Activated T-helper 17 cell treated with anti-CD3 and anti-CD28 coated beads, Interleukin-2, amount 50 U/mL, for 72 hours (primary cell): ENCODE results near the gene USP47. TPM values are rescaled to one million over a fixed set of nuclear protein-coding genes. Genes with fewer than 3 reads are reported as not detected.

Experiments
- ATAC-seq: fragments of 150-1000 bp; cut with Tn5 transposase; replicated peaks from 2 replicates; pipeline ENCODE4 v1.10.0; 2021; ENCODE audit warnings: mild to moderate bottlenecking, moderate library complexity
- H3K27ac Mint-ChIP-seq: one replicate; pipeline ENCODE4 v1.8.0; 2022; ENCODE audit warnings: mixed read lengths
- H3K27me3 Mint-ChIP-seq: one replicate; pipeline ENCODE4 v1.8.0; 2022; ENCODE audit warnings: mixed read lengths
- H3K36me3 Mint-ChIP-seq: one replicate; pipeline ENCODE4 v1.8.0; 2022; ENCODE audit warnings: low read depth, mild to moderate bottlenecking, mixed read lengths
- H3K4me1 Mint-ChIP-seq: one replicate; pipeline ENCODE4 v1.8.0; 2022; ENCODE audit warnings: mixed read lengths
- H3K4me3 Mint-ChIP-seq: one replicate; pipeline ENCODE4 v1.8.0; 2022; ENCODE audit warnings: mild to moderate bottlenecking, mixed read lengths
- H3K9me3 Mint-ChIP-seq: one replicate; pipeline ENCODE4 v1.8.0; 2022; ENCODE audit warnings: mixed read lengths
- total RNA-seq, 2 donors: library from RNA; stranded (reverse); gene quantifications; one replicate each; pipeline ENCODE4 v1.2.3, GENCODE V29; 2022

The USP47 gene
- total RNA-seq, 2 donors from 2014 or later: 37.1 to 58.2 TPM

- H3K27me3 Mint-ChIP-seq: no peaks in the 10 kb centered on the region
- no peak overlapping the region for H3K4me3 Mint-ChIP-seq
- no peak overlapping the region for H3K27ac Mint-ChIP-seq
- no peaks in the 10 kb centered on the region for H3K9me3 Mint-ChIP-seq
- ATAC-seq: no peak
- H3K36me3 Mint-ChIP-seq: peaks cover 72% of the 10 kb centered on the region
- peaks cover 3% of the 10 kb centered on the region for H3K4me1 Mint-ChIP-seq
These were observed 75.2 kb downstream of the USP47 start for GRCh38 chr11:11916981-11917399.

- Mint-ChIP-seq H3K36me3 (peaks cover 86% of the 10 kb centered on the region), H3K27me3 (no peaks in the 10 kb centered on the region), H3K9me3 (no peaks in the 10 kb centered on the region), H3K4me3 (no peak overlapping the region), H3K4me1 (peaks cover 17% of the 10 kb centered on the region), H3K27ac (peak overlapping the region; percentile 65)
- no peak for ATAC-seq
These were observed 82.1 kb downstream of the USP47 start for GRCh38 chr11:11923828-11924227.

- ATAC-seq: no peak
- Mint-ChIP-seq H3K27me3 (no peaks in the 10 kb centered on the region), H3K4me1 (peaks cover 12% of the 10 kb centered on the region), H3K36me3 (peaks cover 95% of the 10 kb centered on the region), H3K9me3 (no peaks in the 10 kb centered on the region), H3K4me3 (no peak overlapping the region), H3K27ac (peak overlapping the region; percentile 40)
These were observed 88.1 kb downstream of the USP47 start for GRCh38 chr11:11929920-11930319.

DNA sequence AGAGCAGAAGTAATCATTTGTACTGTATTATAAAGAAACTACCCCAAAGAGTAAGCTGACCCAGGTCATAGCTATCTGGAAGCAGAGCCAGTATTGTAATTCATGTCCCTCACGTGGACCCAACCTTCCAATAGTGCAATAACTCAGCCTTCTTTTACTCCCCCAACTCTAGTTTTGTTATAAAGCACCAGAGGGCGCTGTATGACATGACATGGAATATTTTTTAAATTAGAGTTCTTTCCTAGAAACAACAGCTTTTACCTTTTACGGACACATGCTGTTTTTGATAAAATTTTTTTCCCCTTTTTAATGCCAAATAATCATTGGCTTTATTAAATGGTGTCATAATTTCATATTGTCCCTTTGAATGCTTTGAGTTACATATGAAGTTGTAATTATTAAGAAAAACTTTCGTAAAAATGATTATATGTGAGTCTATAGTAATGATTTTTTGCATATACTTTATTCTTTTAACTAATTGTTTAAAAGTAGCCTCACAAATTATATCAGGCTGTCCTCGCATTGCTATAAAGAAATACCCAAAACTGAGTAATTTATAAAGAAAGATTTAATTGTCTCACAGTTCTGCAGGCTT is 89.8 kb downstream of the USP47 start:
- H3K9me3 Mint-ChIP-seq: no peaks in the 10 kb centered on the region
- H3K4me3 Mint-ChIP-seq: no peak overlapping the region
- H3K27ac Mint-ChIP-seq: no peak overlapping the region
- ATAC-seq: peak; percentile 46
- peaks cover 4% of the 10 kb centered on the region for H3K4me1 Mint-ChIP-seq
- H3K36me3 Mint-ChIP-seq: peaks cover 92% of the 10 kb centered on the region
- no peaks in the 10 kb centered on the region for H3K27me3 Mint-ChIP-seq

GRCh38 chr11:11935536-11935935 is 93.8 kb downstream of the USP47 start:
- ATAC-seq: no peak
- Mint-ChIP-seq H3K4me1 (no peaks in the 10 kb centered on the region), H3K9me3 (no peaks in the 10 kb centered on the region), H3K27ac (no peak overlapping the region), H3K36me3 (peaks cover 97% of the 10 kb centered on the region), H3K4me3 (no peak overlapping the region), H3K27me3 (no peaks in the 10 kb centered on the region)

DNA sequence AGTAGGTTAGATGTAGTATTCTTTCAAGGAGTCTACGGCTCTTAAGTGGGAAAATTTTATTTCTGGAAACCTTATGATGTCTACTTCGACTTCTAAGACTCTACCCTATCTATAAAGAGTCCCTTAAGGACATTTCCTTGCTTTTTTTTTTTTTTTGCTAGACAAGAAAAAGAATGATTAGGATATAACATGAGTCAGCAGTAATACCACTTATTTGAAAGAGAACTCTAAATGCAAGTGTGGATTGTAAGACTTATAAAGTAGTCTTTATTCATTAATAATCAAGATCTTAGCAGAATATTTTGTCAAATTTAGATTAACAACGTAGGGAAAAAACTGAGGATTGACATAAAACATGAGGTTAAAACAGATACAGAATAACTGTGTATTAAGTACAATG is 95.7 kb downstream of the USP47 start:
- no peak overlapping the region for H3K4me3 Mint-ChIP-seq
- H3K36me3 Mint-ChIP-seq: peaks cover 97% of the 10 kb centered on the region
- no peak overlapping the region for H3K27ac Mint-ChIP-seq
- H3K27me3 Mint-ChIP-seq: no peaks in the 10 kb centered on the region
- H3K9me3 Mint-ChIP-seq: no peaks in the 10 kb centered on the region
- ATAC-seq: no peak
- no peaks in the 10 kb centered on the region for H3K4me1 Mint-ChIP-seq

GRCh38 chr11:11937957-11938356 is 96.2 kb downstream of the USP47 start:
- H3K27ac Mint-ChIP-seq: no peak overlapping the region
- no peaks in the 10 kb centered on the region for H3K4me1 Mint-ChIP-seq
- no peak overlapping the region for H3K4me3 Mint-ChIP-seq
- H3K9me3 Mint-ChIP-seq: no peaks in the 10 kb centered on the region
- H3K36me3 Mint-ChIP-seq: peaks cover 97% of the 10 kb centered on the region
- ATAC-seq: no peak
- no peaks in the 10 kb centered on the region for H3K27me3 Mint-ChIP-seq

- no peak overlapping the region for H3K4me3 Mint-ChIP-seq
- ATAC-seq: no peak
- no peaks in the 10 kb centered on the region for H3K27me3 Mint-ChIP-seq
- no peak overlapping the region for H3K27ac Mint-ChIP-seq
- H3K36me3 Mint-ChIP-seq: peaks cover 96% of the 10 kb centered on the region
- no peaks in the 10 kb centered on the region for H3K9me3 Mint-ChIP-seq
- no peaks in the 10 kb centered on the region for H3K4me1 Mint-ChIP-seq
These were observed 98.8 kb downstream of the USP47 start for GRCh38 chr11:11940551-11940950.

DNA sequence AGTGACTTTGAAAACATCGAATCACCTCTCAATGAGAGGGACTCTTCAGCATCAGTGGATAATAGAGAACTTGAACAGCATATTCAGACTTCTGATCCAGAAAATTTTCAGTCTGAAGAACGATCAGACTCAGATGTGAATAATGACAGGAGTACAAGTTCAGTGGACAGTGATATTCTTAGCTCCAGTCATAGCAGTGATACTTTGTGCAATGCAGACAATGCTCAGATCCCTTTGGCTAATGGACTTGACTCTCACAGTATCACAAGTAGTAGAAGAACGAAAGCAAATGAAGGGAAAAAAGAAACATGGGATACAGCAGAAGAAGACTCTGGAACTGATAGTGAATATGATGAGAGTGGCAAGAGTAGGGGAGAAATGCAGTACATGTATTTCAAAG is 100.9 kb downstream of the USP47 start:
- Mint-ChIP-seq H3K36me3 (peaks cover 99% of the 10 kb centered on the region), H3K27me3 (no peaks in the 10 kb centered on the region), H3K9me3 (no peaks in the 10 kb centered on the region), H3K27ac (peak overlapping the region; percentile 6), H3K4me1 (no peaks in the 10 kb centered on the region), H3K4me3 (no peak overlapping the region)
- no peak for ATAC-seq

- Mint-ChIP-seq H3K4me3 (no peak overlapping the region), H3K27ac (no peak overlapping the region), H3K9me3 (no peaks in the 10 kb centered on the region), H3K27me3 (no peaks in the 10 kb centered on the region), H3K4me1 (no peaks in the 10 kb centered on the region), H3K36me3 (peaks cover 99% of the 10 kb centered on the region)
- ATAC-seq: no peak
These were observed 102.7 kb downstream of the USP47 start for GRCh38 chr11:11944444-11944843.

DNA sequence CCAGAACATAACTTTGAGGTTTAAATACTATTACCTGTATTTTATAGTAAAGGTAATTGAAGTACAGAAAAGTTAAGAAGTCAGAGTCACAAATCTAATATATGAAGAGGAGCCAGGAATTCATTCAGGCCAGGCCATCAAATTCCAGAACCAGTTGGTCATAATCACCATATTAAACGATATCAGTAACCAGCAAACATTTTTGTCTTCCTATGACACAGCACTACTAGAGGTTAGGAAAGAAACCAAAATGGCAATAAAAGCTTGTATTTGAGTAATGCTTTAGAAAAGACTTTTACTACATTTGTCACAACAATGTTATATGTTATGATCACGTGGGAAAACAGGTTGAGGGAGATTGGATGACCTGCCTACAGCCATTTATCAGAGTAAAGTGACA is 104.4 kb downstream of the USP47 start:
- no peak for ATAC-seq
- Mint-ChIP-seq H3K27me3 (no peaks in the 10 kb centered on the region), H3K9me3 (no peaks in the 10 kb centered on the region), H3K4me3 (no peak overlapping the region), H3K27ac (no peak overlapping the region), H3K36me3 (peaks cover 99% of the 10 kb centered on the region), H3K4me1 (no peaks in the 10 kb centered on the region)

DNA sequence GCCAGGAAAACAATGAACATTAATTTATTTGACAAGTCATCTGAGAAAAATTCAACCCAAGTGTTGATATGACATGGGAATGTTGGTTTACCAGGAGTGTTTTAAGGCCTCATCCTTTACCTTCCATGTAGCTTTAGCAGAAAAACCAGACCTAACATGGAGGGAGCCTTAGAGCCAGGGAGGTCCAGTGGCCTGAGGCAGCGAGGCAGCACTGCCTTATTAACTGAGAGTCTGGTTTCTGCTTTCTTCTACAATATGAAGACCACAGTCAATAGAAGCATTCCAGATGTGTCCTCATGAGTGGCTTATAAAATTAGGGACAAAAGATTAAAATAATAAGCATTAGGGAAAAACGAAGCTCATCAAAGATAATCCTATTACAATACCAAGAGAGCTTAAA is 105.1 kb downstream of the USP47 start:
- no peak overlapping the region for H3K4me3 Mint-ChIP-seq
- H3K9me3 Mint-ChIP-seq: no peaks in the 10 kb centered on the region
- H3K27ac Mint-ChIP-seq: no peak overlapping the region
- no peak for ATAC-seq
- peaks cover 99% of the 10 kb centered on the region for H3K36me3 Mint-ChIP-seq
- no peaks in the 10 kb centered on the region for H3K4me1 Mint-ChIP-seq
- H3K27me3 Mint-ChIP-seq: no peaks in the 10 kb centered on the region

GRCh38 chr11:11947825-11948224 is 106.1 kb downstream of the USP47 start:
- no peak overlapping the region for H3K4me3 Mint-ChIP-seq
- no peaks in the 10 kb centered on the region for H3K9me3 Mint-ChIP-seq
- no peaks in the 10 kb centered on the region for H3K27me3 Mint-ChIP-seq
- no peak overlapping the region for H3K27ac Mint-ChIP-seq
- H3K4me1 Mint-ChIP-seq: no peaks in the 10 kb centered on the region
- no peak for ATAC-seq
- H3K36me3 Mint-ChIP-seq: peaks cover 99% of the 10 kb centered on the region

DNA sequence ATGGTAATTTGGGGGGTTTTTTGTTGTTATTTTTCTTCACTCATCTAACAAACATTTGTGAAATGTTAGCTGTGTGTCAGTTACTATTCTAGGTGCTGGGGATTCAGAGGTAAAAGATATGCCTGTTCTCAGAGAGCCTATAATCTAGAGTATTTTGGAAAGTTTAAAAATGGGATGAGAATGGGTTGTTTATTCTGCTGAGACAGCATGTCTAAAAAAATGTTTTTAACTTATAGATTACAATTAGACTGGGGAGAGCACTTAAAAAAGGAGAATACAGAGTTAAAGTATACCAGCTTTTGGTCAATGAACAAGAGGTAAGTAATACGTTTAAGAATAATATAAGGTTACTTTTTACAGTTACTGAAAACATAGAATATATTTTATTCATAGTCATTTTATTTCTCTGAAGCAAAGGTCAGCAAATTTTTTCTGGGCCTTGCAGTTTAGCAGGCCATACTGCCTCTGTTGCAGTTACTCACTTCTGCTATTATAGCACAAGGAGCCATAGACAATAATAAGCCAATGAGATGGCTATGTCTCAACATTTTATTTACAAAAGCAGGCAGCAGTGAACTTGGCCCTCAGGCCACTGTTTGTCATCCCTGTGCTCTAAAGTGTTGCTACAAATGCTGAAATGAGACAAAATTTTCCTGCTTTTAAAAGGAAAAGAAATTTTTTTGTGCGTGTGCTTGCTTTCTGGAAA is 106.6 kb downstream of the USP47 start:
- ATAC-seq: no peak
- no peaks in the 10 kb centered on the region for H3K9me3 Mint-ChIP-seq
- H3K36me3 Mint-ChIP-seq: peaks cover 99% of the 10 kb centered on the region
- H3K4me3 Mint-ChIP-seq: no peak overlapping the region
- no peaks in the 10 kb centered on the region for H3K4me1 Mint-ChIP-seq
- no peak overlapping the region for H3K27ac Mint-ChIP-seq
- no peaks in the 10 kb centered on the region for H3K27me3 Mint-ChIP-seq

- H3K4me1 Mint-ChIP-seq: no peaks in the 10 kb centered on the region
- no peaks in the 10 kb centered on the region for H3K9me3 Mint-ChIP-seq
- no peak overlapping the region for H3K27ac Mint-ChIP-seq
- H3K4me3 Mint-ChIP-seq: no peak overlapping the region
- peaks cover 100% of the 10 kb centered on the region for H3K36me3 Mint-ChIP-seq
- no peak for ATAC-seq
- no peaks in the 10 kb centered on the region for H3K27me3 Mint-ChIP-seq
These were observed 107.7 kb downstream of the USP47 start for GRCh38 chr11:11949482-11949881.
